NCI-H2029 (cell line): Measurements from ENCODE around the gene LANCL2.
"Not testable (repeated sequence)": the region's sequence is repeated elsewhere in the genome, so short reads cannot be mapped to it uniquely, and the experiment has no call there.

Experiments used
- DNase-seq: peaks from one replicate; lab custom pipeline; 2025; lab: John Stamatoyannopoulos, UW

The LANCL2 gene

DNA sequence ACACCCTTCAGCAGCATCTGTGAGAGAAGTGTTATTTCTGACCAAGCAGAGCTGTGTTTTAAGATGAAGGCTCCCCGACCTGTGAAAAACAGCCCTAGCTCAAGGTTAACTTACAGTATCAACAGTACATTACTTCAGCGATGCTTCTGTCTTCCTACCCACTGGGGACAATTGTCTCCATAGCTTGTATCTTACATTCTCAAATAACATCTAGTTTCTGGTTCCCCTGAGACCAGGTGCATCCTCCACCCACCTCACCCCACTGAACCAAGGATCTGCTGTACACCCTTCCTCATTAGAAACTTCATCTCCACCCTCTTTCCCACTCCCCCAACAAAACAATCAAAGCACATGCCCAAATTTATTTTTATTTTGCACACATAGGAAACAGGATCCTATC is 105.1 kb downstream of the LANCL2 start:
- no peak for DNase-seq

GRCh38 chr7:55471594-55471993 is 106.5 kb downstream of the LANCL2 start:
- DNase-seq = not testable (repeated sequence)

DNA sequence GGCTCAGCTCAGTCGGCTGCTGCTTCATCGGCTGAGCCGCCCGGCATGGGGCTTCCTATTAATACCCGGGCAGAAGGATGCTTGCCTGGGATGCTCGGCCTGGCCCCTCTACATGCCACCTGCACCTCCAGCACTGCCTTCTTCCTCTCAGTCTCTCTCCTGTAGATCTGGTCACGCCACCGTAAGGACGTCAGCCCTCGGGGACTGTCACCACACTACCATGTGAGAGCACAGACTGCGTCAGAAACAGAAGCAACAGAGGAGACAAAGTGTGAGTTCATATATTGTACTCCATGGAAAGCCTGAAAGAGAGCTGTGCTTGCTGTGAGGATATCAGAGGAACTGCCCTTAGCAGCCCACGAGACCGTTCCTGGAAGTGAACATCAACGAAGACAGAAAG is 107.3 kb downstream of the LANCL2 start:
- not testable (repeated sequence) for DNase-seq

DNA sequence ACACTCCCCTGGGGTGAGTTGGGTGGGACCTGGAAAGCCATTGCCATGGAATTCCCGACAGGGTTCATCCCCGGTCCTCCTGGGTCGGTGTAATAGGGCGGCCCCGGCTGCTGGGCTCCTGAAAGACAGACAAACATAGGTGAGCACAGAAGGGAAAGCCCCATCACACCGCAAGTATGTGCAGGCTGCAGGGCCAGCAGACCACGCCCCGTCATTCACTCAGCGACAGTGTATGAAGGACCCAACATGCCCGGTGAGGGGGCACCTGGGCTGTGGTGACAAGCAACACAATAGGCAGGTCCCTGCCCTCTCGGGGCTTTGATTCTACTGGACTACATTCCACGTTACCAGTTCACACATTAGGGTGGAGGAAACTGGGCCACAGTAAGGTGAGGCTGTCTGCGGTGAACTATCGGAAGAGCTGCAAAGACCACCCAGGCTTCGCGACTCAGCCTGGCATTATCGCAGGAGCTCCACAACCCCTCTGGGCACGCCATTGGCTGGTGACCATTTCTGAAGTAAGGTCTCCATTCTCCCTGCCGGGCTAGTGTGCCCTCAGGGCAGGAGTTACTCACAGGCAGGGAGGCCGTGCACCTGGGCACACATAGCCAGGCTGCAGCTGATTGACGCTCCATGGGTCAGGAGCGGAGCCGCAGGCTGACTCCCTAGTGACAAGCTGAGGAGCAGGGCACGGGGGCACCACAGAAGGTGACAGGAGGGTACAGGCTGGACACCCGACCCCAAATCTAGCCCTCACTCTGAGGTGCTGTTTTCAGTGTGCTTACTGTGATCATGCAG is 108.0 kb downstream of the LANCL2 start:
- no peak for DNase-seq

DNA sequence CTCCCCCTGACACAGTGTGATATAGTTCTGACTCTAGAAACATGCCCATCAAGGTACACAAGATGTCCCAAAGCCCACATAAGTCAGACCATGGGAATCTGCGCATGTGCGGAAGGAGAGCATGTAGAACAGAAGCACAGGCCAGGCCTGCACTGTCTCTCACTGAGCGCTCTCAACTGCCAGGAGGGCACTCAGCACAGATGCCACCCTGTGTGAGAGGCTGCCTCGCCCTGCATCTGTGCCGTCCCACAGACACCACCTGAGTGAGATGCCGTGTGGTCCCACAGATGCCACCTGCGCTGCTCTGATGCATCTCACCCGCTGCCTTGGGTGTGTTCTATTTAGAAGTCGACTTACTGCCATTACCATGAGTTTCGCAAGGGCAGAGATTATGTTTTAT is 108.8 kb downstream of the LANCL2 start:
- DNase-seq = no peak

- DNase-seq = no peak
These were observed 110.1 kb downstream of the LANCL2 start for GRCh38 chr7:55474944-55475854.

- no peak for DNase-seq
These were observed 111.0 kb downstream of the LANCL2 start for GRCh38 chr7:55475855-55476803.

DNA sequence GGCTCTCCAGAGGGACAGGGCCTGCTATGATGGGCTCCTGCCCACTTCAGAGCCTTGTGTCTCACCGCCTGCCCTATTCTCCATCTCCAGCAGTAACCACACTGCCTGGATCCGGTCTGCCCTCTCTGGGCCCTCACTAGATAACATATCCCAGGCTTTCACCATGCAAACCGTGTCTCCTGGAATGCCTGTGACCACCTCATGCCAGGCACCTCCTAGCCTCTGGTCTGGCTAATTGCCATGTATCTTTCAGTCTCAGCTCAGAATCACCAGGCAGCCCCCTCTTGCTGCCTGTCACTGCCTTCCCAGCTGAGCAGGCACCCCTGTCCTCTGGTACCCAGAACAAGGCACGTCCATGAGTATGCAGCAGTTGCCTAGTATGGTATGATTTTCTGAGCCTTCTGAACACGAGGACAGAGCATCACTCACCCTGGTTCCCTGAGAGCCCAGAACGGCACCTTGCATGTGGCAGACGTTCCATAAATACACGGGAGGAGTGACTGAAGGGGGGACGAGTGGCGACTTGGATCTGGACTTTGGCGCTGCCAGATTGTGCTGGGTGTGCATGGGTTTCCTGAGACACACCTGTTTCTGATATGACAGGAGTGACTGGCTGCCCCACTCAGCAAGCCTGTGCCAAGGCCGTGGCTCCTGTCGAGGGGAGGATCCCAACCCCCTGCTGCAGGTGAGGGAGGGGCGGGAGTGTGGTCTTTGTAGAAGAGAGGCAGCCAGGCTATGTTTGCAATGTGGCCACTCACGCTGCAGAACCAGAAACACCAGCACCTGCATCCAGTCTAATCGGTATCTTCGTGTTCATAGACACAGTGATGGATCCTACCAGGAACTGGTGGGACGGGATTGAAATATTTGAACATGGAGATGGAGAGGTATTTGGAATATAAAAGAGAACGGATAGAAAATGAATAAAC is 112.0 kb downstream of the LANCL2 start:
- DNase-seq = no peak

GRCh38 chr7:55477781-55478374 is 112.7 kb downstream of the LANCL2 start:
- no peak for DNase-seq

DNA sequence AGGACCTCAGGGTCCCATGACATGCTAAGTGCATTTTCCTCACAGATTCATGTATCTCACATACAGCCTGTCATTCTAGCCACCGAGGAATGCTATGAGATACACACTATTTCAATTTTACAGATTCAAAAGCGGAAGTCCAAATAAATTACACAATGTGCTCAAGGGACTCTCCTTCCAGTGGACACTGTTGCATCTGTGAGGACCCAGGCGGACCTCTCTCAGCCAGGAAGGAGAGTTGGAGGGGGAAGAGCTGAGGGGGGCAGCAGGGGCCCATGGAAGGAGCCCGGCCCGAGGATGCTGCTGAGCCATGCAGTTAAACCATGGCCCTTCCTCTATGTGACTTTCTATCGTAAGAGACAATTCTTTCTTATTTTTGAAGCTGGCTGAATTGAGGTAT is 113.6 kb downstream of the LANCL2 start:
- no peak for DNase-seq

DNA sequence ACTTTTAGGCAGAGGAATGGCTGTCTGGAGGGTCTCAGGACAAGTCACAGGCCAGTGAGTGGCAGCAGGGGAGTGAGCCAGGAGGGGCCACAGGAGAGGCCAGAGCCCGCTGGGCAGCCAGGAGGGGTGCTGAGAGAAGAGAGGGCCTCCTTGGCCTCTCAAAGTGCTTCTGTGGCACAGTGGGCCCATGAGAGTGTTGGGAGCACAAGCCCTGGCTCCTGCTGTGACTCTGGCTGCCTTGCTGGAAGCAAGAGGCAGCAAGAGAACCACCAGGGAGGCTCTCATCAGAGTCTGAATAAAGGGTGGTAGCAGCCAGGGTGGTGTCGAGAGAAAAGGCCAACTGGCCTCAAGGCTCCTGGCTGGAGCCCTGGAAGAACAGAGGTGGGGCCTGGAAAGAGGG is 116.0 kb downstream of the LANCL2 start:
- DNase-seq = no peak

- DNase-seq = no peak
These were observed 117.9 kb downstream of the LANCL2 start for GRCh38 chr7:55483046-55483445.
